Posterior vena cava (tissue), 2 donors: Measurements from ENCODE around the gene EPHA7. TPM values are rescaled to one million over a fixed set of nuclear protein-coding genes. Genes with fewer than 3 reads are reported as not detected.

Experiments used
- DNase-seq: peaks from one replicate; pipeline ENCODE4 v3.0.0-alpha.2; 2020; ENCODE audit warnings: low spot score
- intact Hi-C, 2 donors: fragments of 100-400 bp; cut with DNase I; formaldehyde crosslinking; loops; one replicate each; pipeline versions ENCODE4 v1.14.1 to v1.14.2; 2022 to 2023
- total RNA-seq, 2 donors: library from RNA; stranded (reverse); fragmentation: NEBNext Ultra II Directional; extraction: Animal tissue kit (Norgen Biotek cat#: 25700); gene quantifications; one replicate each; pipeline ENCODE4 v1.2.1, GENCODE V29; 2021
- donor health status: DM: yes; HTN: yes; CAD: no.
- donor health status: DM: yes; HTN: yes; CAD: no.

Gene EPHA7
- total RNA-seq, 2 donors from 2014 or later, result 0.19 to 0.24 TPM

DNA sequence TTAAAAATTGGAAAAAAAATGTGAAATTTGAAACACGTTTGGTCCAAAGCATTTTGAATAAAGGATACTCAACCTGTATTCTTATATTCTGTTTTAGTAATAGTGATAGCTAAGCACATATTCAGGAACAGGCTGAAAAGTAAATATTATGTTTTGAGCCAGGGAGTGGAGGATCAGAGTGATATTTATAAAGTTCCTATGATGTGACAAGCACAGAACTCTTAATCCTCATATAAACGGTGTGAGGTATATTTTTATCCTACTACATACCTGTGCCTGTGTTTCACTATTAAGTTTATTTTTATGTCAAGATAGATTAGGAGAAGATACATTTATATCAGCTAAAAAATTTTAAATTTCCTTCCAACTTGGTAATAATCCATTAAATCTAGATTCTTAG lies 225.5 kb downstream of the EPHA7 start:
- intact Hi-C loops, result no loop called here
- no peak for DNase-seq
